Nephron (organoid): ENCODE measurements around the gene NAA10.

ENCODE experiments used
- H3K27ac Mint-ChIP-seq, 3 experiments: 2 replicates each; pipeline ENCODE4 v1.8.0; 2020; ENCODE audit warnings: mixed read lengths in 3 of 3, mild to moderate bottlenecking in 2 of 3, moderate library complexity in 1 of 3
- H3K27me3 Mint-ChIP-seq: 2 replicates; pipeline ENCODE4 v1.8.0; 2021; ENCODE audit warnings: low read depth, mild to moderate bottlenecking, moderate library complexity, mixed read lengths
- H3K36me3 Mint-ChIP-seq: 2 replicates; pipeline ENCODE4 v1.8.0; 2020; ENCODE audit warnings: low read depth, mixed read lengths
- H3K4me1 Mint-ChIP-seq: 2 replicates; pipeline ENCODE4 v1.8.0; 2020; ENCODE audit warnings: mixed read lengths
- H3K4me3 Mint-ChIP-seq, 3 experiments: 2 replicates each; pipeline ENCODE4 v1.8.0; 2020; ENCODE audit warnings: mild to moderate bottlenecking in 3 of 3, mixed read lengths in 3 of 3, moderate library complexity in 2 of 3
- H3K9me3 Mint-ChIP-seq: 2 replicates; pipeline ENCODE4 v1.8.0; 2020; ENCODE audit warnings: mixed read lengths
- CTCF ChIP-seq, 3 experiments: fragments of 200-600 bp; sonication (generic); IDR thresholded peaks; one replicate each; pipeline ENCODE4 v1.5.0; 2021; ENCODE audit warnings: antibody characterized with exemption in 3 of 3; ENCODE audit not compliant: unreplicated experiment in 3 of 3

Gene NAA10

GRCh38 chrX:153944140-153944799 lies 9.4 kb upstream of the NAA10 start, which contains the start of gene RENBP:
Gene RENBP, minus strand, starts transcription at chrX:153944643. Its CDS starts 33 bp downstream, at chrX:153944610.
- no peak for TF ChIP-seq CTCF (IDR thresholded peaks at IDR 0.05; ENCODE audit: unreplicated experiment in 3 of 3)
- peaks cover 18% of the 10 kb centered on the region for H3K4me1 Mint-ChIP-seq
- H3K27me3 Mint-ChIP-seq = no peaks in the 10 kb centered on the region
- peak within 1 kb of the TSS; percentile 38 to 74 (median 55) for H3K4me3 Mint-ChIP-seq
- peaks cover 15% of the 10 kb centered on the region for H3K36me3 Mint-ChIP-seq
- H3K9me3 Mint-ChIP-seq = no peaks in the 10 kb centered on the region
- H3K27ac Mint-ChIP-seq = peak within 1 kb of the TSS in 1 of 3 experiments; percentile 60

- H3K36me3 Mint-ChIP-seq = no peaks in the 10 kb centered on the region
- no peak overlapping the region for H3K27ac Mint-ChIP-seq
These were observed 6.8 kb upstream of the NAA10 start for GRCh38 chrX:153941336-153942252.

GRCh38 chrX:153939573-153939972 lies 4.7 kb upstream of the NAA10 start:
- Mint-ChIP-seq H3K36me3 (no peaks in the 10 kb centered on the region), H3K27me3 (no peaks in the 10 kb centered on the region), H3K4me3 (no peak overlapping the region), H3K27ac (no peak overlapping the region), H3K9me3 (peaks cover 7% of the 10 kb centered on the region), H3K4me1 (no peaks in the 10 kb centered on the region)
- no peak for TF ChIP-seq CTCF (IDR thresholded peaks at IDR 0.05; ENCODE audit: unreplicated experiment in 3 of 3)

More at GRCh38 chrX:153941336-153942252, 6.8 kb upstream of the NAA10 start:
- Mint-ChIP-seq H3K4me1 (no peaks in the 10 kb centered on the region), H3K4me3 (no peak overlapping the region), H3K9me3 (peaks cover 2% of the 10 kb centered on the region), H3K27me3 (no peaks in the 10 kb centered on the region)
- no peak for TF ChIP-seq CTCF (IDR thresholded peaks at IDR 0.05; ENCODE audit: unreplicated experiment in 3 of 3)

GRCh38 chrX:153938226-153938786 lies 3.5 kb upstream of the NAA10 start:
- Mint-ChIP-seq H3K4me3 (peak overlapping the region in 1 of 3 experiments; percentile 25), H3K9me3 (peaks cover 10% of the 10 kb centered on the region), H3K27me3 (no peaks in the 10 kb centered on the region), H3K36me3 (peaks cover 4% of the 10 kb centered on the region), H3K27ac (no peak overlapping the region), H3K4me1 (no peaks in the 10 kb centered on the region)
- TF ChIP-seq CTCF (IDR thresholded peaks at IDR 0.05; ENCODE audit: unreplicated experiment in 3 of 3) = no peak

GRCh38 chrX:153937056-153937455 lies 2.2 kb upstream of the NAA10 start:
- TF ChIP-seq CTCF (IDR thresholded peaks at IDR 0.05; ENCODE audit: unreplicated experiment in 3 of 3) = no peak
- no peak overlapping the region for H3K4me3 Mint-ChIP-seq
- H3K9me3 Mint-ChIP-seq = peaks cover 10% of the 10 kb centered on the region
- H3K27ac Mint-ChIP-seq = no peak overlapping the region
- H3K36me3 Mint-ChIP-seq = peaks cover 4% of the 10 kb centered on the region
- no peaks in the 10 kb centered on the region for H3K4me1 Mint-ChIP-seq
- no peaks in the 10 kb centered on the region for H3K27me3 Mint-ChIP-seq
